ENCODE data around the gene AGO4.

GRCh38 chr1:35882945-35883634 lies 75.3 kb downstream of the AGO4 start, which contains the start of gene AGO1:
- TF ChIP-seq, protein P1, sequence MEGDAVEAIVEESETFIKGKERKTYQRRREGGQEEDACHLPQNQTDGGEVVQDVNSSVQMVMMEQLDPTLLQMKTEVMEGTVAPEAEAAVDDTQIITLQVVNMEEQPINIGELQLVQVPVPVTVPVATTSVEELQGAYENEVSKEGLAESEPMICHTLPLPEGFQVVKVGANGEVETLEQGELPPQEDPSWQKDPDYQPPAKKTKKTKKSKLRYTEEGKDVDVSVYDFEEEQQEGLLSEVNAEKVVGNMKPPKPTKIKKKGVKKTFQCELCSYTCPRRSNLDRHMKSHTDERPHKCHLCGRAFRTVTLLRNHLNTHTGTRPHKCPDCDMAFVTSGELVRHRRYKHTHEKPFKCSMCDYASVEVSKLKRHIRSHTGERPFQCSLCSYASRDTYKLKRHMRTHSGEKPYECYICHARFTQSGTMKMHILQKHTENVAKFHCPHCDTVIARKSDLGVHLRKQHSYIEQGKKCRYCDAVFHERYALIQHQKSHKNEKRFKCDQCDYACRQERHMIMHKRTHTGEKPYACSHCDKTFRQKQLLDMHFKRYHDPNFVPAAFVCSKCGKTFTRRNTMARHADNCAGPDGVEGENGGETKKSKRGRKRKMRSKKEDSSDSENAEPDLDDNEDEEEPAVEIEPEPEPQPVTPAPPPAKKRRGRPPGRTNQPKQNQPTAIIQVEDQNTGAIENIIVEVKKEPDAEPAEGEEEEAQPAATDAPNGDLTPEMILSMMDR (IDR thresholded peaks at IDR 0.05; ENCODE audit: poor library complexity) = peak; percentile 91
- TF ChIP-seq EZH2 (IDR thresholded peaks at IDR 0.05; ENCODE audit: borderline replicate concordance) = no peak
- no peak for TF ChIP-seq EZH2phosphoT487 (IDR thresholded peaks at IDR 0.05; ENCODE audit: low read depth, severe bottlenecking, unreplicated experiment)

Measured in hepatocyte (in vitro differentiated cells).